HS-5 (cell line): ENCODE results near the gene ZKSCAN2.

Source experiments
- DNase-seq: peaks from one replicate; pipeline ENCODE4 v3.0.0-alpha.2; 2012; ENCODE audit warnings: low read depth

The ZKSCAN2 gene

GRCh38 chr16:25223964-25224363 is 33.7 kb downstream of the ZKSCAN2 start:
- no peak for DNase-seq

- DNase-seq = no peak
Measured at GRCh38 chr16:25222959-25223358, 34.7 kb downstream of the ZKSCAN2 start.

- DNase-seq = no peak
Measured at GRCh38 chr16:25219070-25219737, 38.4 kb downstream of the ZKSCAN2 start.

GRCh38 chr16:25217921-25218320 is 39.7 kb downstream of the ZKSCAN2 start:
- no peak for DNase-seq

GRCh38 chr16:25217112-25217511 is 40.5 kb downstream of the ZKSCAN2 start:
- DNase-seq = no peak

- DNase-seq = no peak
Measured at GRCh38 chr16:25213709-25214397, 43.8 kb downstream of the ZKSCAN2 start.

- no peak for DNase-seq
Measured at GRCh38 chr16:25212636-25213035, 45.0 kb downstream of the ZKSCAN2 start.

- DNase-seq = no peak
Measured at GRCh38 chr16:25210758-25211157, 46.9 kb downstream of the ZKSCAN2 start.

- DNase-seq = no peak
Measured at GRCh38 chr16:25199457-25199856, 58.2 kb downstream of the ZKSCAN2 start.

- peak; percentile 50 for DNase-seq
Measured at GRCh38 chr16:25198021-25198420, 59.6 kb downstream of the ZKSCAN2 start.

GRCh38 chr16:25194273-25194878 is 63.3 kb downstream of the ZKSCAN2 start:
- no peak for DNase-seq

- no peak for DNase-seq
Measured at GRCh38 chr16:25192096-25192495, 65.5 kb downstream of the ZKSCAN2 start.

- no peak for DNase-seq
Measured at GRCh38 chr16:25189305-25189704, 68.3 kb downstream of the ZKSCAN2 start.

GRCh38 chr16:25187491-25187795 is 70.2 kb downstream of the ZKSCAN2 start:
- DNase-seq = no peak
